HG03025 (cell line): ENCODE measurements around the gene MBNL2.

Experiments used
- ATAC-seq: cut with Tn5 transposase; IDR thresholded peaks from one replicate; pipeline ENCODE4 v1.9.1; 2021; ENCODE audit warnings: mild to moderate bottlenecking, moderate library complexity; ENCODE audit not compliant: unreplicated experiment, low FRiP score

The MBNL2 gene

GRCh38 chr13:97249093-97249795, 27.1 kb downstream of the MBNL2 start:
- no peak for ATAC-seq

GRCh38 chr13:97249796-97250495, 27.8 kb downstream of the MBNL2 start:
- no peak for ATAC-seq

GRCh38 chr13:97250560-97250959, 28.4 kb downstream of the MBNL2 start:
- no peak for ATAC-seq

- no peak for ATAC-seq
Measured at GRCh38 chr13:97252735-97253134, 30.6 kb downstream of the MBNL2 start.

GRCh38 chr13:97253581-97254293, 31.6 kb downstream of the MBNL2 start:
- no peak for ATAC-seq

GRCh38 chr13:97254816-97255215, 32.7 kb downstream of the MBNL2 start:
- no peak for ATAC-seq

GRCh38 chr13:97255515-97256021, 33.4 kb downstream of the MBNL2 start:
- ATAC-seq, result no peak

- ATAC-seq, result no peak
Measured at GRCh38 chr13:97256343-97256783, 34.2 kb downstream of the MBNL2 start.

GRCh38 chr13:97257228-97257755, 35.2 kb downstream of the MBNL2 start:
- no peak for ATAC-seq

GRCh38 chr13:97257800-97258799, 36.0 kb downstream of the MBNL2 start:
- ATAC-seq, result peak; percentile 60

- ATAC-seq, result no peak
Measured at GRCh38 chr13:97258801-97259200, 36.7 kb downstream of the MBNL2 start.

GRCh38 chr13:97259410-97259797, 37.3 kb downstream of the MBNL2 start:
- ATAC-seq, result no peak

GRCh38 chr13:97259798-97260714, 37.9 kb downstream of the MBNL2 start:
- ATAC-seq, result no peak

- ATAC-seq, result peak; percentile 55
Measured at GRCh38 chr13:97261254-97262005, 39.3 kb downstream of the MBNL2 start.

GRCh38 chr13:97262058-97262457, 39.9 kb downstream of the MBNL2 start:
- ATAC-seq, result no peak

GRCh38 chr13:97263160-97263559, 41.0 kb downstream of the MBNL2 start:
- ATAC-seq, result no peak

- no peak for ATAC-seq
Measured at GRCh38 chr13:97264663-97265062, 42.5 kb downstream of the MBNL2 start.

GRCh38 chr13:97266332-97266731, 44.2 kb downstream of the MBNL2 start:
- ATAC-seq, result no peak
